GM21737 (cell line): ENCODE data around the gene RUNDC1.

ENCODE experiments used
- ATAC-seq: cut with Tn5 transposase; IDR thresholded peaks from one replicate; pipeline ENCODE4 v1.9.1; 2021; ENCODE audit warnings: mild to moderate bottlenecking, moderate library complexity; ENCODE audit not compliant: unreplicated experiment

RUNDC1 gene

GRCh38 chr17:43018008-43018853 is 37.9 kb downstream of the RUNDC1 start:
- ATAC-seq = no peak

- no peak for ATAC-seq
Observed at GRCh38 chr17:43018932-43019331, 38.6 kb downstream of the RUNDC1 start.

GRCh38 chr17:43019418-43019817 is 39.1 kb downstream of the RUNDC1 start:
- no peak for ATAC-seq

GRCh38 chr17:43020030-43020621 is 39.8 kb downstream of the RUNDC1 start:
- ATAC-seq = no peak

- no peak for ATAC-seq
Observed at GRCh38 chr17:43020789-43021740, 40.7 kb downstream of the RUNDC1 start.

- no peak for ATAC-seq
Observed at GRCh38 chr17:43021741-43022512, 41.6 kb downstream of the RUNDC1 start, which contains the start of gene VAT1. Gene VAT1 (minus strand): TSS chr17:43022385. CDS start chr17:43022322, 63 bp downstream.

GRCh38 chr17:43024407-43025289 is 44.3 kb downstream of the RUNDC1 start, which contains the start of gene RND2:
Gene RND2 (plus strand): TSS chr17:43025231. CDS start chr17:43025348, 117 bp downstream.
- no peak for ATAC-seq

GRCh38 chr17:43025290-43025657 is 44.9 kb downstream of the RUNDC1 start:
- ATAC-seq = no peak

- ATAC-seq = no peak
Observed at GRCh38 chr17:43025766-43026537, 45.6 kb downstream of the RUNDC1 start.

- ATAC-seq = no peak
Observed at GRCh38 chr17:43026595-43026994, 46.2 kb downstream of the RUNDC1 start.

GRCh38 chr17:43027091-43028032 is 47.0 kb downstream of the RUNDC1 start:
- no peak for ATAC-seq

GRCh38 chr17:43028221-43028861 is 48.0 kb downstream of the RUNDC1 start:
- no peak for ATAC-seq

GRCh38 chr17:43030137-43030767 is 49.9 kb downstream of the RUNDC1 start:
- ATAC-seq = no peak

GRCh38 chr17:43031666-43032065 is 51.3 kb downstream of the RUNDC1 start:
- ATAC-seq = no peak

GRCh38 chr17:43033948-43034881 is 53.9 kb downstream of the RUNDC1 start:
- no peak for ATAC-seq
